Uterus (tissue), 2 donors: ENCODE data around the gene CDC42EP4.

ENCODE experiments used
- POLR2A ChIP-seq, 2 donors: fragments of 450-650 bp; IDR thresholded peaks; one replicate each; pipeline ENCODE4 v1.6.1; 2016; ENCODE audit warnings: antibody characterized with exemption in 2 of 2, mild to moderate bottlenecking in 1 of 2, moderate library complexity in 1 of 2
- TF ChIP-seq, protein P1 (sequence below), 4 experiments: fragments of 200-600 bp in 2 of 4; fragments of 450-650 bp in 2 of 4; sonication (generic) in 2 of 4; IDR thresholded peaks; one replicate each; pipeline ENCODE4 v1.5.1; 2016 to 2019; ENCODE audit warnings: antibody characterized with exemption in 4 of 4, mild to moderate bottlenecking in 2 of 4, moderate library complexity in 1 of 4

DNA sequence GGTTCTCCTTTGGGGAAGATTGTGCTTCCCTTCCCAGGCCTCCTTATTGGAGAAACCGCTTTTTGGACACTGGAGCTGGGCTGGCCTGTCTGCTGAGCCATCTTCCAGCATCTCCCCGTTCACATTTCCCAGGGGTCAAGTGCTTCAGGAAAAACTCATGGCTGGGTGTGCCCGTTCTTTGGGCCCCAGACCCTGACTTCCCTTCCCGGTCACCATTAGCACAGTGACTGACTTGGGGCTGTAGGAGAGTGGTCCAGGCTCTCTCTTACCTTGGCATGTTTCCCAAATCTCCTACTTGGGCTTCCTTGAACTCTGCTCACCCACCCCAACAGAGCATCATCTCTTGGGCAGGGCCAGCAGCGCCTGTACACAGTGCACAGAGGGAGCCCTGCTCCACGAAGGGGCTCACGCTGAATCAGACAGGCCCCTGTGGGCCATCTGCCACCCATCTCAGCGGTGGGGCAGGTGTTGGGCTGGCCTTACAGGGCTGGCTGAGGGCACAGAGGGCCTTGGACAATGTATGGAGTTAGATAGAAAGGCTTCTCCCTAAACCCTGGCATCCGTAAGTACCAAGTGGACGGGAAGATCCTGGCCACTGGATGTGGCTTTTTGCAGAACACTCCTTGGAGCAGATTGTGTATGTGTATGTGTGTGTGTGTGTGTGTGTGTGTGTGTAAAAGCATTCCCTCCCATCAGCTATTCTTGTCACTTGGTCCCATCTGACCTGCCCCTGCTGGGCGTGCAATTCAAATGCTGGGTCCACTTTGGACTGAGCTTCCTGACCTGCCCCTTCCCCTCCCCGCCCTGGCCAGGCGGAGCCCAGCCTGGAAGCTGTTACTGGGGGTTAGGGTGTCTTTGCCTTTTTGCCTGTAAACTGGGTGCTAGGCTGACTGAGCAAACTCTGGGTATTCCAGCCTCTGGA lies 24.9 kb upstream of the CDC42EP4 start:
- no peak for TF ChIP-seq POLR2A (IDR thresholded peaks at IDR 0.05)
- TF ChIP-seq, protein P1, sequence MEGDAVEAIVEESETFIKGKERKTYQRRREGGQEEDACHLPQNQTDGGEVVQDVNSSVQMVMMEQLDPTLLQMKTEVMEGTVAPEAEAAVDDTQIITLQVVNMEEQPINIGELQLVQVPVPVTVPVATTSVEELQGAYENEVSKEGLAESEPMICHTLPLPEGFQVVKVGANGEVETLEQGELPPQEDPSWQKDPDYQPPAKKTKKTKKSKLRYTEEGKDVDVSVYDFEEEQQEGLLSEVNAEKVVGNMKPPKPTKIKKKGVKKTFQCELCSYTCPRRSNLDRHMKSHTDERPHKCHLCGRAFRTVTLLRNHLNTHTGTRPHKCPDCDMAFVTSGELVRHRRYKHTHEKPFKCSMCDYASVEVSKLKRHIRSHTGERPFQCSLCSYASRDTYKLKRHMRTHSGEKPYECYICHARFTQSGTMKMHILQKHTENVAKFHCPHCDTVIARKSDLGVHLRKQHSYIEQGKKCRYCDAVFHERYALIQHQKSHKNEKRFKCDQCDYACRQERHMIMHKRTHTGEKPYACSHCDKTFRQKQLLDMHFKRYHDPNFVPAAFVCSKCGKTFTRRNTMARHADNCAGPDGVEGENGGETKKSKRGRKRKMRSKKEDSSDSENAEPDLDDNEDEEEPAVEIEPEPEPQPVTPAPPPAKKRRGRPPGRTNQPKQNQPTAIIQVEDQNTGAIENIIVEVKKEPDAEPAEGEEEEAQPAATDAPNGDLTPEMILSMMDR (IDR thresholded peaks at IDR 0.05) = no peak
